ENCODE results near the gene ARHGEF11.

The ARHGEF11 gene

DNA sequence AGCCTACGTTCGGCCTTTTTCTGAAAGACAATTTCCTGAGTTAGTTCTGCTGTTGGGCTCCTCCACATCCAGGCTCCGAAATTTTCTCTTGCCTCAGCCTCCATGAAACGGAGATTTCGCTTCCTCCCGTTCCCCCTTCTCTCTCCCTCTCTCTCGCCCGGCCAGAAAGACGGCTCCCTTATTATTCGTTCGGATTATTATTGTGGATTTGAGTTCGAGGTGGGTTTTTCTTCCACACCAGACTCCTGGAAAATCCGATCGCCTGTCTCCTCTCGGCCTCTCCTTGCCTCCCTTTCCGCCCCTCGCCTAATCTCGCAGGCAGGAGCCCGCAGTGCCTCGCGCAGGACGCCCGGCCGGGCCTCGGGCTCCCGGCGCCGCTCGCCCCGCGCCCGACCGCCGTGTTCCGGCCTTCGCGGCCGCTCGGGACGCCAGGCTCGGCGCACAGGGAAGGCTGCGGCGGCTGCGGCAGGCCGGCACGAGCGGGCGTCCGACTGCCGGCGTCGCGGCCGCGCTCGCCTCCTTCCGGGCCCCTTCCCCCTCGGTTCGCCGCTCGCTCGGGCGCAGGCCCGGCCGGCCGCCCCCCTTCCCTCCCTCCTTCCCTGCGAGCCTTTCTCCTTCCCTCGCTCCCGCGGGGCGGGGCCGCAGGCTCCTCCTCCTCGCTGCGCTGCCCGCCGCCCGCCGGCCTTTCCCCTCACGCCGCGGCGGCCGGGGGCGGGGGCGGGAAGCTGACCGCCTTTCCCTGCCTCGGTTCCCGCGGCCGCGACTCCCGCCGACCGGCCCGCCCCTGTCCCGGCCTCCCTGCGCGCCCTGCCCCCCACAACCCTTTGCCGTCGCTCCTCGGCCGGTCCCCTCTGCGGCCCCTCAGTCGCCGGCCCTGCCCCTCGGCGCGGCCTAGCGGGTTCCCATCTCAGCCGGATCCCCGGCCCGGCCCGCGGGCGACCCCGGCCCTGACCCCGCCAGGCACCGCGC is at the start of gene ARHGEF11:
Gene ARHGEF11, minus strand, starts transcription at position 493 of the 969 bp plus-strand sequence. CDS start 1,412 bp downstream, outside the sequence.
- DNase-seq (ENCODE audit: low read depth): peak; percentile 89

DNA sequence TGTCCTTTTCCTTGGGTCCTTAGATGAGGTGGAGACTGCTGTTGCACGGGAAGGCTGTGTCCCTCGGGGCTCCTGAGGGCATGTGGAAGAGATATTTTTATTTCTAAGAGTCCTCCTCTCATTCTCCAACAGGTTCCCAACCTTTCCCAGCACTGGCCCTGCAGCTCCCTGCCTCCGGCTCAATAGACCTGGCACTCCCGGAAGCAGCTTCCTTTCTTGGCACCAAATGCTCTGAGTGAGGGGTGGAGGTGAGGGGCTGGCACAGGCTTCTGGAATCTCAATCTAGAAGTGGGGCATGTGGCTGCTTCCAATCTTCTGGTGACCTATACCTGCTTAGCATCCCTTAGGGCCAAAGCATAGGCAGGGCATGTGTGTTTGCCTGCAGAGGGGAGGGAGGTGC is 49.5 kb upstream of the ARHGEF11 start:
- no peak for DNase-seq (ENCODE audit: low read depth)
- H3K4me3 ChIP-seq (ENCODE audit: low read depth, low read length): no peak overlapping the region
- TF ChIP-seq, protein P1, sequence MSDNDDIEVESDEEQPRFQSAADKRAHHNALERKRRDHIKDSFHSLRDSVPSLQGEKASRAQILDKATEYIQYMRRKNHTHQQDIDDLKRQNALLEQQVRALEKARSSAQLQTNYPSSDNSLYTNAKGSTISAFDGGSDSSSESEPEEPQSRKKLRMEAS (IDR thresholded peaks at IDR 0.05; ENCODE audit: low read depth, low read length): no peak
- TF ChIP-seq POLR2A (IDR thresholded peaks at IDR 0.05; ENCODE audit: extremely low read depth, insufficient read length) (no peak), MYC (IDR thresholded peaks at IDR 0.05; ENCODE audit: low read depth, low read length) (no peak), CTCF (IDR thresholded peaks at IDR 0.05; ENCODE audit: low read depth, low read length) (no peak)

More for the DNA sequence above, at the start of gene ARHGEF11:
- H3K4me3 ChIP-seq (ENCODE audit: low read depth, low read length): peak within 1 kb of the TSS; percentile 82
- TF ChIP-seq POLR2A (IDR thresholded peaks at IDR 0.05; ENCODE audit: extremely low read depth, insufficient read length): peak; percentile 21
- TF ChIP-seq, protein P1 (IDR thresholded peaks at IDR 0.05; ENCODE audit: low read depth, low read length): peak; percentile 14; the same call in 1 of the 2 replicates
- no peak for TF ChIP-seq MYC (IDR thresholded peaks at IDR 0.05; ENCODE audit: low read depth, low read length)
- TF ChIP-seq CTCF (IDR thresholded peaks at IDR 0.05; ENCODE audit: low read depth, low read length): no peak

DNA sequence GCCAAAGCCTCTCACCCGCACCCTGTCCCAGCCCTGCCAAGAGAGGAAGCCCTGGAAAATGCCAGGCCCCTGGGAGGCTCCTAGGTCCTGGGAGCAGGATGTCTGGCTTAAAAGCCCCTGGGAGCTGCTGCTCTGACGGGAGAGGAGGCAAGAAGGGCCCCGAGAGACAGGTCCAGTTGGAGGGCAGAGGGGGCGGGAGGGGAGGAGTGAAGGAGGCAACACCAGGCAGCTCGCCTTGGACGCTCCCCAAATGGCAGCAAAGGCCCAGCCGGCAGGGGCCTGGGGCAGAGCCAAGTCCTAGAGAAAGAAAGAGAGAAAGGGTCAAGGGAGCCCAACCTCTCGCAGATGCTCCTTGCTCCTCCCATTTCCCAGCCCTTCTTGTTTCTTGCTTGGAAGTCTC is 47.3 kb upstream of the ARHGEF11 start:
- no peak overlapping the region for H3K4me3 ChIP-seq (ENCODE audit: low read depth, low read length)
- no peak for TF ChIP-seq CTCF (IDR thresholded peaks at IDR 0.05; ENCODE audit: low read depth, low read length)
- no peak for TF ChIP-seq POLR2A (IDR thresholded peaks at IDR 0.05; ENCODE audit: extremely low read depth, insufficient read length)
- TF ChIP-seq, protein P1 (IDR thresholded peaks at IDR 0.05; ENCODE audit: low read depth, low read length): no peak
- no peak for TF ChIP-seq MYC (IDR thresholded peaks at IDR 0.05; ENCODE audit: low read depth, low read length)
- no peak for DNase-seq (ENCODE audit: low read depth)

DNA sequence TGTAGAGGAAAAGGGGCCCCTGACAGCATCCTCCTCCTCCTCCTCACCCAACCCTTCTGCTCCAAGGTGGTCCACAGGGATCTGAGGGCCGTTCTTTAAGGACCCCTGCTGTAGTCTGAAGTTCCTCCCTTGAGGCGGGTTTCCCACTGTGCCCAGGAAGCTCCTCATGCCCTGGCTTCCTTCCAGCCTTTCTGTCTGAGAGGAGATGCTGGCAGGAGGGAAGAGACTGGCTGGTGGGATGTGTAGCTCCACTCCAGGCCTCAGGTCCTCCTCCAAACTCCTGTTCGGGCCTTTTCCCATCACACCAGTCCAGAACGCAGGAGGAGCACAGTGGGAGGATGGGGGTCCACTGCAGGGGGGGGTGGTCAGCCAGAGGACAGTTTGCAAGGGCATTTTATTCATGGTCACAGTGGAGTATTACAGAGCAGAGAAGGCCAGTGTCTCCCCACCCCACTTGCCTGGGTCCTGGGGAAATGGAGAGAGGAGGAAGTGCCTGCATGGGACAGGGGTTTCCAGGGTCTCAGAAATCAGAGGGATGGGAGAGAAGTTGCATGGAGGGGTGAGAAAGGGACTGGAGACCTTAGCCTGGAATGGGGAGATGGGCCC is 46.2 kb upstream of the ARHGEF11 start:
- TF ChIP-seq, protein P1 (IDR thresholded peaks at IDR 0.05; ENCODE audit: low read depth, low read length): no peak
- no peak for TF ChIP-seq CTCF (IDR thresholded peaks at IDR 0.05; ENCODE audit: low read depth, low read length)
- TF ChIP-seq POLR2A (IDR thresholded peaks at IDR 0.05; ENCODE audit: extremely low read depth, insufficient read length): no peak
- TF ChIP-seq MYC (IDR thresholded peaks at IDR 0.05; ENCODE audit: low read depth, low read length): no peak
- no peak overlapping the region for H3K4me3 ChIP-seq (ENCODE audit: low read depth, low read length)
- DNase-seq (ENCODE audit: low read depth): no peak

DNA sequence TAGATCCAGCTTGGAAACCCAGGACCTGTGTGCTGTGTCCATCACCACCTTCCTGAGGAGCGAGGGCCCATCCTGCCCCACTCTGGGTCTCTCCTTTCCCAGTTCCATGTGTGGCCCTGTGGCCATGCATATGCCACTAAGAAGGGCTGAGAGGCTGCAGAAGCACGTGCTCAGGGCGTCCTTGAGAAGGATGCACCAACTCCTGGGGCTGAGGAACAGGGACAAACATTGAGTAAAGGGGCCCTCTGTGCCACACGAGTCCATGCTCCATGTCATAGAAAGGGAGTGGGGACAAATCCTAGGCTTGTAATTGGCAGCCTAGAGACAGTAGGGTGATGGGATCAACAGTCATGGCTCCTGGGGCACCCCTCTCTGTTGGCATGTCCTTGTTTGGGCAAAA is 45.6 kb upstream of the ARHGEF11 start:
- TF ChIP-seq MYC (IDR thresholded peaks at IDR 0.05; ENCODE audit: low read depth, low read length) (no peak), POLR2A (IDR thresholded peaks at IDR 0.05; ENCODE audit: extremely low read depth, insufficient read length) (no peak), CTCF (IDR thresholded peaks at IDR 0.05; ENCODE audit: low read depth, low read length) (no peak)
- TF ChIP-seq, protein P1 (IDR thresholded peaks at IDR 0.05; ENCODE audit: low read depth, low read length): no peak
- no peak for DNase-seq (ENCODE audit: low read depth)
- no peak overlapping the region for H3K4me3 ChIP-seq (ENCODE audit: low read depth, low read length)

Data from NB4 (cell line).